Smooth muscle cell (in vitro differentiated cells): ENCODE results near the gene INPP5A. TPM values are rescaled to one million over a fixed set of nuclear protein-coding genes. Genes with fewer than 3 reads are reported as not detected.

Experiments used
- DNase-seq: peaks from one replicate; lab custom pipeline; 2025; ENCODE audit not compliant: unreplicated experiment; lab: John Stamatoyannopoulos, UW
- H2AFZ ChIP-seq: fragments of 200-600 bp; sonication (generic); 2 replicates; pipeline ENCODE4 v1.6.0; 2016; ENCODE audit warnings: antibody characterized with exemption, low read depth, mild to moderate bottlenecking
- H3F3A ChIP-seq: fragments of 200-600 bp; sonication (generic); 2 replicates; pipeline ENCODE4 v1.6.0; 2017; ENCODE audit warnings: antibody characterized with exemption, low read depth
- H3K27ac ChIP-seq: fragments of 200-600 bp; sonication (generic); 2 replicates; pipeline ENCODE4 v1.5.1; 2016; ENCODE audit warnings: low read depth, mild to moderate bottlenecking
- H3K27me3 ChIP-seq: fragments of 200-600 bp; sonication (generic); 2 replicates; pipeline ENCODE4 v1.6.1; 2016; ENCODE audit warnings: low read depth, mild to moderate bottlenecking
- H3K36me3 ChIP-seq: fragments of 200-600 bp; sonication (generic); 2 replicates; pipeline ENCODE4 v1.5.1; 2016; ENCODE audit warnings: low read depth
- H3K4me1 ChIP-seq: fragments of 200-600 bp; sonication (generic); 2 replicates; pipeline ENCODE4 v1.5.1; 2016; ENCODE audit warnings: low read depth
- H3K4me2 ChIP-seq: fragments of 200-600 bp; sonication (generic); 2 replicates; pipeline ENCODE4 v1.6.0; 2016; ENCODE audit warnings: mild to moderate bottlenecking
- H3K4me3 ChIP-seq: fragments of 200-600 bp; sonication (generic); 2 replicates; pipeline ENCODE4 v1.5.1; 2016; ENCODE audit warnings: mild to moderate bottlenecking
- H3K79me2 ChIP-seq: fragments of 200-600 bp; sonication (generic); 2 replicates; pipeline ENCODE4 v1.6.0; 2016; ENCODE audit warnings: low read depth, mild to moderate bottlenecking
- H3K9ac ChIP-seq: fragments of 200-600 bp; sonication (generic); 2 replicates; pipeline ENCODE4 v1.6.0; 2016; ENCODE audit warnings: low read depth
- H3K9me3 ChIP-seq: fragments of 200-600 bp; sonication (generic); replicated peaks from 2 replicates; pipeline ENCODE4 v1.5.1; 2016; ENCODE audit warnings: low read depth
- H4K20me1 ChIP-seq: fragments of 200-600 bp; sonication (generic); 2 replicates; pipeline ENCODE4 v1.6.0; 2016; ENCODE audit warnings: low read depth
- CTCF ChIP-seq: fragments of 200-600 bp; sonication (generic); IDR thresholded peaks from 2 replicates; pipeline ENCODE4 v1.5.1; 2017; ENCODE audit warnings: borderline replicate concordance, mild to moderate bottlenecking, antibody characterized with exemption; ENCODE audit not compliant: insufficient read depth, poor library complexity, severe bottlenecking
- WGBS: methylation state at CpG from one replicate; pipeline ENCODE4 v1.1.7; 2016; ENCODE audit warnings: low lambda C conversion rate; 5-methylcytosine and 5-hydroxymethylcytosine counted together
- polyA plus RNA-seq: library from polyadenylated mRNA; unstranded; fragments of >200 nt; fragmentation: Nextera tagmentation; extraction: Ambion mirVana; gene quantifications from 2 replicates; pipeline ENCODE4 v1.2.1, GENCODE V29; 2016
- total RNA-seq: library from RNA; depleted of rRNA; stranded (reverse); fragments of >200 nt; gene quantifications from 2 replicates; pipeline ENCODE4 v1.2.3, GENCODE V29; 2014

Gene INPP5A
- total and polyA plus RNA-seq, 2 experiments from 2014 or later = 48.0 to 55.9 TPM

DNA sequence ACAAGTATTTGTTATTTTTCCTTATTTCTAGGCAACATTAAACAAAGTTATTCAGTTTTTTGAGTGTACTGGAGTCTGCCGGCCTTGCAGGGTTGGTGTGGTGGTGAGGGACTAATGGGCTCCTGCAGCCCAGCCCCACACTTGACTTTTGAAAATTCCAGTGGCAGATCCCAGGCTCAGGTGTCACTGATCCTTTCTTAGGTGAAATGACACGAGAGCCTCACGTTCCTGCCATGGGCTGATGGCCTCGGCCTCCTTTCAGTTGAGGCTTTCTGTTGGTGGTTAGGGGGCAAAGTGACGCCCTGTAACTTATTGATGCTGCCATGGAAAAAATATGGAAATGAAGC is 130.4 kb downstream of the INPP5A start:
- H3K79me2 ChIP-seq = no peaks in the 10 kb centered on the region
- no peak overlapping the region for H2AFZ ChIP-seq
- H3K4me1 ChIP-seq = no peaks in the 10 kb centered on the region
- no peaks in the 10 kb centered on the region for H3K9me3 ChIP-seq
- WGBS = 91% methylated on average over 5 of the region's 5 CpGs
- TF ChIP-seq CTCF = no peak
- no peaks in the 10 kb centered on the region for H3K27me3 ChIP-seq
- H3K27ac ChIP-seq = no peak overlapping the region
- no peaks in the 10 kb centered on the region for H3K36me3 ChIP-seq
- H3F3A ChIP-seq = no peaks in the 10 kb centered on the region
- no peak for DNase-seq
- no peak overlapping the region for H3K9ac ChIP-seq
- H3K4me3 ChIP-seq = no peak overlapping the region
- no peak overlapping the region for H3K4me2 ChIP-seq
- peaks cover 72% of the 10 kb centered on the region for H4K20me1 ChIP-seq

- no peak overlapping the region for H3K4me3 ChIP-seq
- H2AFZ ChIP-seq = no peak overlapping the region
- H3K4me2 ChIP-seq = no peak overlapping the region
- DNase-seq = no peak
- no peak overlapping the region for H3K27ac ChIP-seq
- H4K20me1 ChIP-seq = peaks cover 71% of the 10 kb centered on the region
- no peaks in the 10 kb centered on the region for H3K36me3 ChIP-seq
- H3K4me1 ChIP-seq = no peaks in the 10 kb centered on the region
- no peak overlapping the region for H3K9ac ChIP-seq
- H3K79me2 ChIP-seq = no peaks in the 10 kb centered on the region
- WGBS = 98% methylated on average over 23 of the region's 23 CpGs
- H3K9me3 ChIP-seq = no peaks in the 10 kb centered on the region
- no peak for TF ChIP-seq CTCF
- H3K27me3 ChIP-seq = no peaks in the 10 kb centered on the region
- H3F3A ChIP-seq = no peaks in the 10 kb centered on the region
These were observed 131.7 kb downstream of the INPP5A start for GRCh38 chr10:132669208-132669861.

- Histone ChIP-seq H3K27ac (no peak overlapping the region), H2AFZ (no peak overlapping the region), H3K27me3 (no peaks in the 10 kb centered on the region), H3K4me3 (no peak overlapping the region), H4K20me1 (peaks cover 66% of the 10 kb centered on the region), H3K79me2 (no peaks in the 10 kb centered on the region), H3K4me1 (no peaks in the 10 kb centered on the region), H3K36me3 (no peaks in the 10 kb centered on the region), H3K9me3 (no peaks in the 10 kb centered on the region), H3K9ac (no peak overlapping the region), H3K4me2 (no peak overlapping the region), H3F3A (no peaks in the 10 kb centered on the region)
- no peak for DNase-seq
- no peak for TF ChIP-seq CTCF
- WGBS = 96% methylated on average over 12 of the region's 12 CpGs
These were observed 133.1 kb downstream of the INPP5A start for GRCh38 chr10:132670546-132671227.
